ENCODE results near the gene BAAT.
A peak's percentile ranks its signal among the peaks of the same experiment; 100 is the strongest.

Gene BAAT

DNA sequence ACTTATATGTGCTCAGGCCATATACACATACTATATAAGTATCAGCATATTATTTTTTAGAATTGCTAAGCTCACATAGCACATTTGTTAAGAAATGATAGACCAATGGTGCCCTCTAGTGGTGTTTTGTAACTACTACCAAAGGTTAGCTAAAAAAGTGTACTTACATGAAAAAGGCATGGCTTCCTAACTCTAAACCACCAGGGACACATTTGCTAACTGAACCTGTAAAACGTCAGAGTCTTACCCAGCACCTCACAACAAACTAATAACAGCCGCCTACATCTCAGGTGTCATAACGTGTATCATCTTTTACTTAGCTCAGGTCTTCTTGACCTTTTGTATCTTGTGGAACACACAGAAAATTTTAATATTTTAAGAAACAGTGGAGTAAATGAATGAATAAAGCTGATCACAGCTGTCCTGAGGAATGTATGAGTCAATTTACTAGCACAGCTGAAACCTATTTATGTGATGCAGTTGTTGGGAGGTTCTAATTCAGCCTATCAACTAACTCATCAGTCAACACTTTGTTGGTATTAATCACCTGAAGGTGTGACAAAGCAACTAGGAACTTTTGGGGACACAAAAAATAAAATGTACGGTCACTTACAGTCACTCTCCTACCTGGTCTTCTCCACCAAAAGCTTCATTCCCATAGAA is 72.9 kb downstream of the BAAT start:
- peak; percentile 58 for DNase-seq

GRCh38 chr9:101311191-101311590 is 73.6 kb downstream of the BAAT start:
- DNase-seq, result no peak
